Activated naive CD8-positive, alpha-beta T cell treated with anti-CD3 and anti-CD28 coated beads for 36 hours (primary cell): Measurements from ENCODE around the gene MDM2. TPM values are rescaled to one million over a fixed set of nuclear protein-coding genes. Genes with fewer than 3 reads are reported as not detected.

Experiments used
- DNase-seq: peaks from one replicate; pipeline ENCODE4 v3.0.0; 2021
- H3K27ac Mint-ChIP-seq: one replicate; pipeline ENCODE4 v1.8.0; 2022; ENCODE audit warnings: mild to moderate bottlenecking, moderate library complexity, mixed read lengths
- H3K27me3 Mint-ChIP-seq: one replicate; pipeline ENCODE4 v1.8.0; 2022; ENCODE audit warnings: mild to moderate bottlenecking, mixed read lengths
- H3K36me3 Mint-ChIP-seq: one replicate; pipeline ENCODE4 v1.8.0; 2021; ENCODE audit warnings: mild to moderate bottlenecking, mixed read lengths
- H3K4me1 Mint-ChIP-seq: one replicate; pipeline ENCODE4 v1.8.0; 2021; ENCODE audit warnings: mixed read lengths
- H3K4me3 Mint-ChIP-seq: one replicate; pipeline ENCODE4 v1.8.0; 2022; ENCODE audit warnings: mild to moderate bottlenecking, moderate library complexity, mixed read lengths
- H3K9me3 Mint-ChIP-seq: one replicate; pipeline ENCODE4 v1.8.0; 2022; ENCODE audit warnings: mixed read lengths
- total RNA-seq, 2 experiments: library from RNA; stranded (reverse); gene quantifications; one replicate each; pipeline ENCODE4 v1.2.3, GENCODE V29; 2021

MDM2 gene
- total RNA-seq, 2 experiments from 2014 or later: 152 to 158 TPM

DNA sequence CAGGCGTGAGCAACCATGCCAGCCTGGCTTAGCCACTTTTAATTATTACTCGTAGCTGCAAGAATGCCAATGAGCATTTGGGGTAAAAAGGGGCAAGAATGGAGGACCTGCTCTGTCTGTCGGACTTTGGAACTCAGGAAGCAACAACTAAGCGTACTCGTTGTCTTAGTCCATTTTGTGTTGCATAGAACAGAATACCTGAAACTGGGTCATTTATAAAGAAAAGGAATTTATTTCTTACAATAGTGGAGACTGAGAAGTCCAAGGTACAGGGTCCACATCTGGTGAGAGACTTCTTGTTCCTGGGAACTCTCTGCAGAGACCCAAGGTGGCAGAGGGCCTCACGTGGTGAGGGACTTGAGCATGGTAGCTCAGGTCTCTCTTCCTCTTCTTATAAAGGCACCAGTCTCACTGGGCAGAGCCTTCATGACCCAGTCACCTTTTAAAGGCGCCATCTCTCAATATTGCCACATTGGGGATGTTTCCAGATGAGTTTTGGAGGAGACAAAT, 32.8 kb upstream of the MDM2 start:
- no peak overlapping the region for H3K4me3 Mint-ChIP-seq
- peaks cover 13% of the 10 kb centered on the region for H3K4me1 Mint-ChIP-seq
- no peak overlapping the region for H3K27ac Mint-ChIP-seq
- no peaks in the 10 kb centered on the region for H3K27me3 Mint-ChIP-seq
- peaks cover 4% of the 10 kb centered on the region for H3K36me3 Mint-ChIP-seq
- H3K9me3 Mint-ChIP-seq: no peaks in the 10 kb centered on the region
- DNase-seq: no peak

DNA sequence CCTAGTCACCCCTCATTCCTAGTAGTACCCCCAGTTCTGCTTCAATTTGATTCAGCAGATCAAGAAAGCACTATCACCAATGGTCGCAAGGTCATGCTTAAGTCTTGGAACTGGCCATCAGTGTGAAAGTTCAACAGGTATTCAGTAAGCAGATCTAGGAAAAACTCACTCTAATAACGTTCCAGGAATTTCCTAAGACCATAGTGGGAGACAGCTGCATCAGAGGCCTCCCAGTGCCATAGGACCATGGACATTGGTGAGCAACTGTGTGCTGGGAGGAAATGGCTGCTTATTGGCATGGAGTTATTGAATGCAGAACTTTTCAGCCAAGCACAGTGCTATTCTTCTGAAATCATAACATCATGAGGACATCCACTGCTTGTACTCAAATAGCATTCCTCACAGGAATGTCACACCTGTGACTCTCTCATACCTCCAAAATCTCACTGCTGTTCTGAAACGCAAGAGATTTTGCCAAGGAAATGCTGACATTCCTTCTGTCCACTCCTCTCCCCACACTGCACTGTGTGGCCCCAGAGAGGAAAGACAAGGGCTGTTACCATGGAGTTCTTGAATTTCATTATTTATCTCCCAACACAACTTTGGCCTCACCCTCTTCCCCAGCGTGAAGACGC, 30.9 kb upstream of the MDM2 start:
- H3K4me3 Mint-ChIP-seq: no peak overlapping the region
- no peaks in the 10 kb centered on the region for H3K9me3 Mint-ChIP-seq
- H3K4me1 Mint-ChIP-seq: peaks cover 13% of the 10 kb centered on the region
- no peak overlapping the region for H3K27ac Mint-ChIP-seq
- H3K27me3 Mint-ChIP-seq: no peaks in the 10 kb centered on the region
- peaks cover 4% of the 10 kb centered on the region for H3K36me3 Mint-ChIP-seq
- no peak for DNase-seq

DNA sequence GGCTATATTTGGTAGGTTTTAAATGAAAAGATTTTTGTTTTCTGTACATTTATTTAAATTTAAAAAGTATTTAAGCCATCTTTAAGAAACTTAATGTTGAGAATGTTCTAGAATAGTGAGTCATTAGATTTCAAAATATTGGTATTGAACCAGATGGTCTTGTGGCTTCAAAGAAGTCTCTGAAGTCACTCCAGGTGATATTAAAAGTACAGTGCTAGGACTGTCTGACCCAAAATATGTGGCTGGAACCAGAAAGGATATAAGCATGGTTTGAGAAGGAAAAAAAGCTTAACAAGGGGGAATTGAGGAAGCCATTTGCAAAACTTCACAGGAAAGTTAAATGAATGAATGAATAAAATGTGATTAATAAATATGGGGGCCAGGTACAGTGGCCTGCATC, 28.7 kb upstream of the MDM2 start:
- Mint-ChIP-seq H3K4me3 (no peak overlapping the region), H3K4me1 (no peaks in the 10 kb centered on the region), H3K27me3 (no peaks in the 10 kb centered on the region), H3K27ac (no peak overlapping the region), H3K9me3 (no peaks in the 10 kb centered on the region), H3K36me3 (no peaks in the 10 kb centered on the region)
- DNase-seq: no peak

DNA sequence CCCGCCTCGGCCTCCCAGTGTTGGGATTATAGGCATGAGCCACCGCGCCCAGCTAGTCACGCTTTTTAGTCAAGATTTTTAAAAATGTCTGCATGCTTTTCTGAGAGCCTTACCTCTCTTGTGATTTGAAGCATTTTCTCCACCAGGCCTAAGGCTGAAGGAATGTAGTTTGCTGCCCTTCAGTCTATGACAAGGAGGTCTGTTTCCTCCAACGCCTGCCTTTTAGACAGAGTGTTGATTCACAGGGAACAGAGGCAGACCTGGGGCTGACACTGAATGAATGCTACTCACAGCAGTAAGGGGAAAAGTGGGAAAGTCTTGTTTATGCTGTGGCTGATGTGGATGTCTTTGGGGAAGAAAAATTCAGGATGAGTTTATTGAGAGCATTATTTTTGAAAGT, 27.2 kb upstream of the MDM2 start:
- Mint-ChIP-seq H3K9me3 (no peaks in the 10 kb centered on the region), H3K36me3 (no peaks in the 10 kb centered on the region), H3K27ac (no peak overlapping the region), H3K27me3 (no peaks in the 10 kb centered on the region), H3K4me3 (no peak overlapping the region), H3K4me1 (no peaks in the 10 kb centered on the region)
- DNase-seq: no peak

DNA sequence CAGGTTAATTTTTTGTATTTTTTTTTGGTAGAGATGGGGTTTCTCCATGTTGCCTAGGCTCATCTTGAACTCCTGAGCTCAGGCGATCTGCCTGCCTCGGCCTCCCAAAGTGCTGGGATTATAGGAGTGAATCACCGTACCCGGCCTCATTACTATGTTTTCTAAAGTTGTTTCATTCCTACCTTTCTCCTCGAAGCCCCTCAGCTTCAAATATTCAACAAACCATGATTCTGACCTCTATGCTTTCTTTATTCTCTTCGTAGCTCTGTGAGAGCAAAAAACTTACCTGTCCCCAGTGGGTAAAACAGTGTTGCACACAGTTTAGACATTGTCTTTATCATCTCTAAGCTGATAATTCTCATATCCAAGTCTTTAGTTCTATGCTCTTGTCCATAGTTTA, 26.2 kb upstream of the MDM2 start:
- Mint-ChIP-seq H3K36me3 (no peaks in the 10 kb centered on the region), H3K27ac (no peak overlapping the region), H3K9me3 (no peaks in the 10 kb centered on the region), H3K4me1 (no peaks in the 10 kb centered on the region), H3K27me3 (no peaks in the 10 kb centered on the region), H3K4me3 (no peak overlapping the region)
- no peak for DNase-seq

DNA sequence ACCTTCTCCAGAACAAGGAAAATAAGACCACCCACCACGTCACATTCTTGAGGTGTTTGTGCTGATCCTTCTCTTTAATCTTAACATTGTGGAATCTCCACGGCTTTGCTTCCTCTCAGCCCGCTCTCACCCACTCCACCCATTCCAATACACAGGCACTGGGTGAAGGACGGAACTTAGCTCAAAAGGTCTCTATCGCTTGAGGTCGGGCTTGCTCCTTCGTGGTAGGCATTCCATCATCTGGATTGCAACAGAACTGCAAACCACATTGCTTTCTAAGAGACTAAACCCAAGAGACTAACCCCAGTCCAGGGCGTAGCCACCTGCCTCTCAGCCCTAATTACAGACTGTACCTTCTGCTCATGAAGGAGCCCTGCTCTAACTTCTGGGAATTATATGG, 24.0 kb upstream of the MDM2 start:
- Mint-ChIP-seq H3K4me1 (peaks cover 2% of the 10 kb centered on the region), H3K36me3 (no peaks in the 10 kb centered on the region), H3K27ac (no peak overlapping the region), H3K4me3 (no peak overlapping the region), H3K27me3 (no peaks in the 10 kb centered on the region), H3K9me3 (no peaks in the 10 kb centered on the region)
- DNase-seq: no peak

DNA sequence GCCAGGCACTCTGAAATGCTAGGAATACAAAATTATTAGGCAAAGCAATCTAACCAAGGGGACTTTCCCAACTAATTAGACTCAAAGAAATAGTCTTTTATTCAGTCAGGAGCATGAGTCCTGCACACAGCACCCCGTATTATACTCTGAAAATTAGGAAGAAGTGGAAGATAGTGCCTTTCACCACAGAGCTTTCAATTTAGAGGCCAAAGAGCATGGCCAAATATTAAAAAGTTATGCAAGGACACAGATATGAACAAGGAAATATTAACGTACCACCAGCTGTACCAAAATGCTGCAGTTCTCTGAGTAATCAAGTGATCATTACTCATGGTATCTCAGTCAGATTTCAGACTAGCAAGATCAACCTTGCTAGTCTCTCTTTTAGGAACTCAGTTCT, 22.6 kb upstream of the MDM2 start:
- H3K27me3 Mint-ChIP-seq: no peaks in the 10 kb centered on the region
- H3K27ac Mint-ChIP-seq: no peak overlapping the region
- no peak overlapping the region for H3K4me3 Mint-ChIP-seq
- no peaks in the 10 kb centered on the region for H3K9me3 Mint-ChIP-seq
- DNase-seq: no peak
- H3K36me3 Mint-ChIP-seq: no peaks in the 10 kb centered on the region
- H3K4me1 Mint-ChIP-seq: peaks cover 2% of the 10 kb centered on the region

DNA sequence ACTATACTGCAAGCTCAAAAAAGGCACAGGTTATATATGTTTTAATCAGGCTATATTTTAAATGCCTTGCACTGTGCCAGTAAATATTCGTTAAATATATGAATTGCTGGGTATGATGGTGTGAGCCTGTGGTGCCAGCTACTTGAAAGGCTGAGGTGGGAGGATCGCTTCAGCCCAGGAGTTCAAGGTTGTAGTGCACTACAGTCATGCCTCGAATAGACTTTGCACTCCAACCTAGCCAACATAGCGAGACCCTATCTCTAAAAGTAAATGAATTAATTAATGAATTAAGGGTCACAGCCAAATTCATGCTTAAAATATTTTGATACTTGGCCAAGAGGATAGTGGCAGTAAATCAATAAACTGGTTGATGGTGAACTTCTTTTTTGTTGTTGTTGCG, 22.2 kb upstream of the MDM2 start:
- Mint-ChIP-seq H3K27me3 (no peaks in the 10 kb centered on the region), H3K9me3 (no peaks in the 10 kb centered on the region), H3K36me3 (no peaks in the 10 kb centered on the region), H3K4me1 (peaks cover 2% of the 10 kb centered on the region), H3K27ac (no peak overlapping the region), H3K4me3 (no peak overlapping the region)
- DNase-seq: no peak

DNA sequence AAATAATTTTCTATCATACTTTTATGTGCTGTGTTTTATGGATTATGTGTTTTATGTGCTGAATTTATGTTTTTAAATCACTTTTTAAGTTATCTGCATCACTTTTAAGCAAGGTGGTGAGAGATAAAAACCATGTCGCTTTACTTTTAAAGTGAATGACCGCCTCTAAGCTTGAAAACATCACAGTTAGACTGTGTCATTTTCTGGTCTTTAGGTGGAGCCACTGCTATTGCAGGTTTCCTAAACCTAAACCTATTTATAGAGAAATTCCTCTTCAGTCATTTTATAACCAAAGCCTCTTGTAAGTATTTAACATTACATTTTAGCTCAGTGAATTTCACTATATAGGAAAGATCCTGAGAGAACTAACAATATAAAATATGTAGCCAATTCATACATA, 21.0 kb upstream of the MDM2 start:
- Mint-ChIP-seq H3K27me3 (no peaks in the 10 kb centered on the region), H3K9me3 (no peaks in the 10 kb centered on the region), H3K36me3 (no peaks in the 10 kb centered on the region), H3K27ac (no peak overlapping the region), H3K4me3 (no peak overlapping the region), H3K4me1 (peaks cover 2% of the 10 kb centered on the region)
- no peak for DNase-seq

DNA sequence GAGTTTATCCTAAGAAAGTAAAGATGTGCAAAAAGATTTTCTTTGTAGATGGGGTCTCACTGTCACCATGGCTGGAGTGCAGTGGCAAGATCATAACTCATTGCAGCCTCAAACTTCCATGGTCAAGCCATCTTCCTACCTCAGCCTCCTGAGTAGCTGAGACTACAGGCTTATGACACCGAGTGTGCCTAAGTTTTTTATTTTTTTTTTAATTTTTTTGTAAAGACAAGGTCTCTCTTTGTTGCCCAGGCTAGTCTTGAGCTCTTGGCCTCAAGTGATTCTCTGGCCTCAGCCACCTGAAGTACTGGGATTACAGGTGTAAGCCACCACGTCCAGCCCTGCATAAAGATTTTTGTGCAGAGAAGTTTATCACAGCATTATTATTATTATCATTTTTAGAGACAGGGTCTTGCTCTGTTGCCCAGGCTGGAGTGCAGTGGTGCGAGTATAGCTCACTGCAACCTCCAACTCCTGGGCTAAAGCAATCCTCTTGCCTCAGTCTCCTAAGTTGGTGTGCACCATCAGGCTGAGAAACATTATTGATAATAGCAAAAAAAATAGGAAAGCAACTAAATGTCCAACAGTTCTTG, 19.3 kb upstream of the MDM2 start:
- Mint-ChIP-seq H3K27me3 (no peaks in the 10 kb centered on the region), H3K36me3 (no peaks in the 10 kb centered on the region)

DNA sequence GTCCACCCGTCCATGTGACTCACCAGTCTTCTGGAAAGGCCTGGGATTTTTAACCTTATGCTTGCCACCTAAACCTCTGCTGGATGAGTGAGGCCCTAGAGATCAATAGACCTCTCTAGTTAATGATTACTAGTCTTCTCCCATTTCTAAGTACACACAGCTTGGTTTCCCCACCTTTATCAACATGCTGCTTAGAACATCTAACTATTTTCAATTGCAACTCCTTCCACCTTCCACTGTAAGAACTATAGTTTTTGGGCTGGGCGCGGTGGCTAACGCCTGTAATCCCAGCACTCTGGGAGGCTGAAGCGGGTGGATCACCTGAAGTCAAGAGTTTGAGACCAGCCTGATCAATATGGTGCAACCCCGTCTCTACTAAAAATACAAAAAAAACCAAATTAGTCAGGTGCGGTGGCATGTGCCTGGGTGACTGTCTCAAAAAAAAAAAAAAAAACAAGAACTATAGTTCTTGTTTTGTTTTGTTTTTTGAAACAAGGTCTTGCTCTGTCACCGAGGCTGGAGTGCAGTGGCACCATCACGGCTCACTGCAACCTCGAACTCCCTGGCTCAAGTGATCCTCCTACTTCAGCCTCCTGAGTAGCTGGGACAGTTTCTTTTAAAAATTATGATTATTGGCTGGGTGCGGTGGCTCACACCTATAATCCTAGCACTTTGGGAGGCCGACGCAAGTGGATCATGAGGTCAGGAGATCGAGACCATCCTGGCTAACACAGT, 18.7 kb upstream of the MDM2 start:
- Mint-ChIP-seq H3K9me3 (no peaks in the 10 kb centered on the region), H3K36me3 (no peaks in the 10 kb centered on the region), H3K27me3 (no peaks in the 10 kb centered on the region), H3K4me1 (peaks cover 2% of the 10 kb centered on the region), H3K27ac (no peak overlapping the region), H3K4me3 (no peak overlapping the region)
- DNase-seq: no peak

More for the DNA sequence above, 19.3 kb upstream of the MDM2 start:
- DNase-seq: no peak
- H3K4me1 Mint-ChIP-seq: peaks cover 2% of the 10 kb centered on the region
- no peaks in the 10 kb centered on the region for H3K9me3 Mint-ChIP-seq
- no peak overlapping the region for H3K4me3 Mint-ChIP-seq
- H3K27ac Mint-ChIP-seq: no peak overlapping the region

DNA sequence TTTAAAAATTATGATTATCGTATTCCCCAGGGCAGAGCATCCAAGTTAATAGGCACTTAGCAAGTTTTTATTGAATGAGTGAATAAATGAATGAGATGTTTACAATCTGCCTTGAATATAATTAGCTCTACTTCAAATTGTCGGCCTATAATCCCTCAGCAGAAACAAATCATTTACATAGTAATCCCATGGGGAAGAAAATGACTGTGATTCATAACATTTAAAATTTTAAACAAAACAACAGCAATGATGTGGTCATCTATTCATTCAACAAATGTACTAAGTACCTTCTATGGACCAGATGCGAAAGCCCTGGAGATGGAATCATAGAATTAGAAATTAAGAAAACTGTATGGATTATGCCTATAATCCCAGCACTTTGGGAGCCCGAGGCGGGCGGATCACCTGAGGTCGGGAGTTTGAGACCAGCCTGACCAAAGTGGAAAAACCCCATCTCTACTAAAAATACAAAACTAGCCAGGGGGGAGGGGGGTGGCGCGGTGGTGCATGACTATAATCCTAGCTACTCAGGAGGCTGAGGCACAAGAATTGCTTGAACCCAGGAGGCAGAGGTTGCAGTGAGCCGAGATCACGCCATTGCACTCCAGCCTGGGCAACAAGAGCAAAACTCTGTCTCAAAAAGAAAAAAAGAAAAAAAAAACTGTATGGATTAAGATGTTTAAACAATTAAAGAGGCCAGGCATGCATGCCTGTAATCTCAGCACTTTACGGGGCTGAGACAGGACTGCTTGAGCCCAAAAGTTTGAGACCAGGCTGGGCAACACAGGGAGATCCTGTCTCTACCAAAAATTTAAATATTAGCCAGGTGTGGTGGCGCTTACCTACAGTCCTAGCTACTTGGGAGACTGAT, 17.7 kb upstream of the MDM2 start:
- no peaks in the 10 kb centered on the region for H3K36me3 Mint-ChIP-seq
- H3K4me1 Mint-ChIP-seq: peaks cover 2% of the 10 kb centered on the region
- H3K4me3 Mint-ChIP-seq: no peak overlapping the region
- no peaks in the 10 kb centered on the region for H3K27me3 Mint-ChIP-seq
- no peak for DNase-seq
- H3K27ac Mint-ChIP-seq: no peak overlapping the region
- no peaks in the 10 kb centered on the region for H3K9me3 Mint-ChIP-seq

DNA sequence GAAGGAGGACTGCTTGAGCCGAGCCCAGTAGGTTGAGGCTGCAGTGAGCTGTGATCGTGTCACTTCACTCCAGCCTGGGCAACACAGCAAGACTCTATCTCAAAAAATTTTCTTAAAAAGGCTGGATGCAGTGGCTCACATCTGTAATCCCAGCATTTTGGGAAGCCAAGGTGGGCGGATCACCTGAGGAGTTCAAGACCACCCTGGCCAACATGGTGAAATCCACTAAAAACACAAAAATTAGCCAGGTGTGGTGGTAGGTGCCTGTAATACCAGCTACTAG, 17.1 kb upstream of the MDM2 start:
- Mint-ChIP-seq H3K27me3 (no peaks in the 10 kb centered on the region), H3K4me3 (no peak overlapping the region), H3K4me1 (peaks cover 2% of the 10 kb centered on the region), H3K36me3 (no peaks in the 10 kb centered on the region), H3K9me3 (no peaks in the 10 kb centered on the region), H3K27ac (no peak overlapping the region)
- no peak for DNase-seq

DNA sequence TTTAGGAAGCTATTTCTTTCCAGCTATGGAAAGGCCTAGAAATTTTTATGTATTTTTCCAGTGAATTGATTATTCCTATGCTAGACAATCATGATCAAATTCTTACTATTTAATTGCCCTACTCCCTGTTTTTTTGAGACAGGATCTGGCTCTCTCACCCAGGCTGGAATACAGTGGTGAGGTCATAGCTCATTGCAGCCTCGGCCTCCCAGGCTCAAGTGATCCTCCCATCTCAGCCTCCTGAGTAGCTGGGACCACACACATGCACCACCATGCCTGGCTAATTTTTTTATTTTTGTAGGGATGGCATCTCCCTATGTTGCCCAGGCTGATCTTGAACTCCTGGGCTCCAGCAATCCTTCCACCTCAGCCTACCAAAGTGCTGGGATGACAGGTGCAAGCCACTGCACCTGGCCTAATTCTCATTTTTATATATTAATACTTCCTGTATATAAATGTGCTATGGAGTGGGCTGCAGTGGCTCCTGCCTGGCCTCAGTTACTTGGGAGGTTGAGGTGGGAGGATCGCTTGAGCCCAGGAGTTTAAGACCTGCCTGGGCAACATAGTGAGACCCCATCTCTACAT, 16.0 kb upstream of the MDM2 start:
- Mint-ChIP-seq H3K9me3 (no peaks in the 10 kb centered on the region), H3K27ac (no peak overlapping the region), H3K27me3 (no peaks in the 10 kb centered on the region), H3K36me3 (no peaks in the 10 kb centered on the region), H3K4me1 (peaks cover 2% of the 10 kb centered on the region), H3K4me3 (no peak overlapping the region)
- no peak for DNase-seq

DNA sequence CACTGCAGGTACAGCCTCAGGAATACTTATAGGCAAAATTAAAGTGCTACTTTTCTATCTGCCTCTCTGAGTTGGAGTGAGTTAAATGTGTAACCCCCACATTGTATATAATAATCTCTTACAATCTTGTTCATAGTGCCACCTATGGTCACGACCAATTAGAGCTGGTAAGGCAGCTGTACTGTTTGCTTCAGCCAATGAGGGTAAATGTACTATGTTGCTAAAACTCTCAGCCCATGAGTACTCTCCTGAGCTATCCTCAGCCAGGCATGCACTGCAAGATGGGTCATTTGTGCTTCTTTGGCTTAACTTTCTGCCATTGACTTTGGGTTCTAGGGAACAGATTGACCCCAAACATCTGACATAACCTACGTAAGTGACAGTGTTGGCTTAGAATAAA, 15.0 kb upstream of the MDM2 start:
- Mint-ChIP-seq H3K9me3 (no peaks in the 10 kb centered on the region), H3K27ac (no peak overlapping the region), H3K27me3 (no peaks in the 10 kb centered on the region), H3K4me3 (no peak overlapping the region), H3K4me1 (no peaks in the 10 kb centered on the region), H3K36me3 (no peaks in the 10 kb centered on the region)
- DNase-seq: peak; percentile 18
